ENCODE data around the gene RIN2. TPM values are rescaled to one million over a fixed set of nuclear protein-coding genes. Genes with fewer than 3 reads are reported as not detected.

The RIN2 gene
- total RNA-seq, 1 experiment from 2014 or later, result 1.0 TPM

- Histone ChIP-seq H4K20me1 (ENCODE audit: control insufficient read depth, insufficient read depth, insufficient read length) (no peaks in the 10 kb centered on the region), H4K8ac (replicated peaks; ENCODE audit: insufficient read length, low read depth, low read length) (no peak overlapping the region), H3K4ac (ENCODE audit: low read depth, low read length) (no peak overlapping the region), H3K23me2 (ENCODE audit: insufficient read length, low read depth, low read length, poor library complexity, severe bottlenecking) (no peaks in the 10 kb centered on the region), H3K4me1 (ENCODE audit: insufficient read depth, low read length) (no peaks in the 10 kb centered on the region), H4K91ac (ENCODE audit: insufficient read length, low read depth, low read length) (no peak overlapping the region), H3K14ac (ENCODE audit: insufficient read depth, low read length) (no peak overlapping the region), H2BK12ac (ENCODE audit: insufficient read length, low read depth, low read length) (no peak overlapping the region), H3K9ac (ENCODE audit: extremely low read depth, insufficient read length, low read length) (no peak overlapping the region), H3K27ac (ENCODE audit: insufficient read length, low read depth, low read length) (no peak overlapping the region), H2BK120ac (ENCODE audit: low read depth, low read length, poor library complexity, severe bottlenecking) (no peak overlapping the region), H2AK5ac (ENCODE audit: insufficient read length, low read length) (no peak overlapping the region), H2BK15ac (ENCODE audit: low read depth, low read length) (no peak overlapping the region), H4K5ac (ENCODE audit: insufficient read length, low read depth, low read length) (no peak overlapping the region), H3K4me2 (ENCODE audit: insufficient read depth, insufficient read length, low read length) (no peak overlapping the region), H3T11ph (ENCODE audit: low read length) (no peak overlapping the region), H3K79me2 (ENCODE audit: insufficient read depth, low read length) (no peaks in the 10 kb centered on the region), H3K79me1 (ENCODE audit: insufficient read depth, low read depth, low read length, poor library complexity, severe bottlenecking) (no peaks in the 10 kb centered on the region), H3K56ac (ENCODE audit: insufficient read length, low read depth, low read length) (no peak overlapping the region), H3K18ac (ENCODE audit: insufficient read length, low read depth, low read length) (no peak overlapping the region), H2BK5ac (ENCODE audit: insufficient read length, low read length) (no peak overlapping the region), H2BK20ac (ENCODE audit: low read depth, low read length, poor library complexity, severe bottlenecking) (no peak overlapping the region), H3K9me3 (ENCODE audit: control insufficient read depth, low read depth, low read length) (no peaks in the 10 kb centered on the region), H3K27me3 (ENCODE audit: insufficient read depth, low read length) (no peaks in the 10 kb centered on the region), H2AFZ (ENCODE audit: low read length) (no peak overlapping the region), H3K23ac (ENCODE audit: insufficient read length, low read depth, low read length) (no peak overlapping the region)
- Mint-ChIP-seq H3K9me3 (no peaks in the 10 kb centered on the region), H3K4me3 (no peak overlapping the region), H3K27ac (no peak overlapping the region), H3K27me3 (ENCODE audit: low read depth) (no peaks in the 10 kb centered on the region), H3K4me1 (peaks cover 8 to 11% of the 10 kb centered on the region in 2 experiments), H3K36me3 (ENCODE audit: insufficient read depth in 1 of 3, low read depth in 3 of 3) (no peaks in the 10 kb centered on the region)
- no peak for DNase-seq
- WGBS (ENCODE audit: extremely low coverage, insufficient read length, low lambda C conversion rate), result no CpG with 5 or more reads among the region's 1 CpG
- no peak for TF ChIP-seq CTCF (conservative IDR thresholded peaks at IDR 0.05)
Measured at GRCh38 chr20:19734811-19735210, 23.2 kb upstream of the RIN2 start.

Measured in H9 (cell line).